Measurements from ENCODE around the gene NOP16.

DNA sequence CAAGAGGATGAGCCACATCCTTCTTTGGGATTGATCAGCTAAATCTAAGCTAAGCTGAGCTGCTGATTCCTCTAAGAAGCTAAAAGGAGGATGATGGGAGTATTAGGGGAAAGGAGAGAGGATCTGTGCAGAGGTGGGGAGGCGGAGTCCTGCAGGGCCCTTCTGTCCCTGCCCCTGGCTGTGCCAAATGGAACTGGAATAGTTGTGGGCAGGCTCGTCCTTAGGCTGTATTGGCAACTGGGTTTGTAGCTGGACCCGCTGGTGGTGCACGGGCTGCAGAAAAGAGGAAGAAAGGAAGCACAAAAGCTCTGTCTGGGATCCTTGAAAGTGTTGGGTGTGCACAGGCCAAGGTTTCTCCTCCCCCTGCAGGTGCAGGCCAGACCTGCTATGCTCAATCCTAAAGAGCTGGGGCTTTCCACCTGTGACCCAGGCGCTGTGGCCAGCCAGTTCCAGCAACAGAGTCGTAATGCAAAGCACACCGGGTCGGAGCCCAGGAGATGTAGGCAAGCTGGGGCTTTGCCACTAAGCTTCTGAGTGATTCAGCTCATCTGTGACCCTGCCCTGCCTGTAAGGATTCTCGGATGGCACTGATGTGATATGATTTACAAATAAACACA, 18.1 kb upstream of the NOP16 start:
- TF ChIP-seq, protein P1, sequence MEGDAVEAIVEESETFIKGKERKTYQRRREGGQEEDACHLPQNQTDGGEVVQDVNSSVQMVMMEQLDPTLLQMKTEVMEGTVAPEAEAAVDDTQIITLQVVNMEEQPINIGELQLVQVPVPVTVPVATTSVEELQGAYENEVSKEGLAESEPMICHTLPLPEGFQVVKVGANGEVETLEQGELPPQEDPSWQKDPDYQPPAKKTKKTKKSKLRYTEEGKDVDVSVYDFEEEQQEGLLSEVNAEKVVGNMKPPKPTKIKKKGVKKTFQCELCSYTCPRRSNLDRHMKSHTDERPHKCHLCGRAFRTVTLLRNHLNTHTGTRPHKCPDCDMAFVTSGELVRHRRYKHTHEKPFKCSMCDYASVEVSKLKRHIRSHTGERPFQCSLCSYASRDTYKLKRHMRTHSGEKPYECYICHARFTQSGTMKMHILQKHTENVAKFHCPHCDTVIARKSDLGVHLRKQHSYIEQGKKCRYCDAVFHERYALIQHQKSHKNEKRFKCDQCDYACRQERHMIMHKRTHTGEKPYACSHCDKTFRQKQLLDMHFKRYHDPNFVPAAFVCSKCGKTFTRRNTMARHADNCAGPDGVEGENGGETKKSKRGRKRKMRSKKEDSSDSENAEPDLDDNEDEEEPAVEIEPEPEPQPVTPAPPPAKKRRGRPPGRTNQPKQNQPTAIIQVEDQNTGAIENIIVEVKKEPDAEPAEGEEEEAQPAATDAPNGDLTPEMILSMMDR (IDR thresholded peaks at IDR 0.05) = no peak
- TF ChIP-seq POLR2A (IDR thresholded peaks at IDR 0.05) = no peak

Measured in upper lobe of left lung (tissue), 4 donors.